HG02759 (cell line): ENCODE measurements around the gene CEMP1.
"Not testable (repeated sequence)": the region's sequence is repeated elsewhere in the genome, so short reads cannot be mapped to it uniquely, and the experiment has no call there.

Experiments used
- ATAC-seq: cut with Tn5 transposase; IDR thresholded peaks from one replicate; pipeline ENCODE4 v1.9.1; 2021; ENCODE audit warnings: mild to moderate bottlenecking, moderate library complexity; ENCODE audit not compliant: unreplicated experiment

The CEMP1 gene

DNA sequence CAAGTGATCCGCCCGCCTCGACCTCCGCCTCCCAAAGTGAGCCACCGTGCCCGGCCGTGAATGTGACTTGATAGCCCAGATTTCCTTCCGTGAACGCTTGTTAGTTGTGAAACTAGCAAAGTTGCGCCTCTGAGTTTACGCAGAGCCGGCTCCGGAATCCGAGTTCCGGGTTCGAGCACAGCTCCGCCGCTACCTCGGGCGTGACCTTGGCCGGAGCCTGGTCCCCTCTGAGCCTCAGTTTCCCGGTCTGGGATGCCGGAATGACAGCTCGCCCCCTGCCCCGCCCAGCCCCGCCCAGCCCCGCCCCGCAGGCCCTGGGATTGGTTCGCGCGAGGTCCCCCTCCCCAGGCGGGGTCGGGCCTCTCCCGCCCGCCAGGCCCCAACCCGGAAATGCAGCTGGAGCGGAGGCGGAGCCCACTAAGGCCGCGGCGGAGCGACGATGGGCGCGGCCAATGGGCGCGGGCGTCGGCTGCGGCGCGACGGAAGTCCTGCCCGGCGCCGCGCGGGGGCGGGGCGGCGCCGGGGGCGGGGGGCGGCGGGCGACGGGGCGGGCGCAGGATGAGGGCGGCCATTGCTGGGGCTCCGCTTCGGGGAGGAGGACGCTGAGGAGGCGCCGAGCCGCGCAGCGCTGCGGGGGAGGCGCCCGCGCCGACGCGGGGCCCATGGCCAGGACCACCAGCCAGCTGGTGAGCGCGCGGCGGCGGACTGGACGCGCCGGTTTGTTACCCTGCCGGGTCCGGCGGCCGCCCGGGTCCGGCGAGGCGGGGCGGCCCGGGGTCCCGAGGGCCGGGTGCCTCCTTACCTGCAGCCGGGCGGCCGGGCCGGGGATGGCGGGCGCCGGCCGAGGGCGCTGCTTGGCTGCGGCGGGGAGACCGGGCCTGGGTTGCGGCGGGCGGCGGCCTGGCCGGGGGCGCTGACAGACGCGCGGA lies 6.5 kb upstream of the CEMP1 start, which contains the start of gene PDPK1:
Gene PDPK1 (plus strand): TSS at position 571 of the 929 bp plus-strand sequence. CDS start 92 bp downstream, at position 663.
- ATAC-seq: peak; percentile 89

GRCh38 chr16:2535625-2536013 lies 4.4 kb upstream of the CEMP1 start:
- no peak for ATAC-seq

- ATAC-seq: not testable (repeated sequence)
These were observed 3.1 kb upstream of the CEMP1 start for GRCh38 chr16:2534335-2534734.

DNA sequence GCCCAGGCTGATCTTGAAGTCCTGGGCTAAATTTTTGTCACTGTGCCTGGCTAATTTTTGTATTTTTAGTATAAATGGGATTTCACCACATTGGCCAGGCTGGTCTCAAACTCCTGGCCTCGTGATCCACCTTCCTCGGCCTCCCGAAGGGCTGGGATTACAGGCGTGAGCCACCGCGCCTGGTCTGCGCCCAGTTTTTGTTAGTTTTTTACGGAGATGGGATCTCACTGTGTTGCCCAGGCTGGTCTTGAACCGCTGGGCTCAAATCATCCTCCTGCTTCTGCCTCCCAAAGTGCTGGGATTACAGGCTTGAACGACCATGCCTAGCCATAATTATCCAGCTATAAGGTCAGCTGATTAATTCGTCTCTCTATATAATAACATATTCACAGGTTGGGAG lies 2.7 kb upstream of the CEMP1 start:
- ATAC-seq: no peak

GRCh38 chr16:2533142-2533755 lies 2.0 kb upstream of the CEMP1 start:
- not testable (repeated sequence) for ATAC-seq

DNA sequence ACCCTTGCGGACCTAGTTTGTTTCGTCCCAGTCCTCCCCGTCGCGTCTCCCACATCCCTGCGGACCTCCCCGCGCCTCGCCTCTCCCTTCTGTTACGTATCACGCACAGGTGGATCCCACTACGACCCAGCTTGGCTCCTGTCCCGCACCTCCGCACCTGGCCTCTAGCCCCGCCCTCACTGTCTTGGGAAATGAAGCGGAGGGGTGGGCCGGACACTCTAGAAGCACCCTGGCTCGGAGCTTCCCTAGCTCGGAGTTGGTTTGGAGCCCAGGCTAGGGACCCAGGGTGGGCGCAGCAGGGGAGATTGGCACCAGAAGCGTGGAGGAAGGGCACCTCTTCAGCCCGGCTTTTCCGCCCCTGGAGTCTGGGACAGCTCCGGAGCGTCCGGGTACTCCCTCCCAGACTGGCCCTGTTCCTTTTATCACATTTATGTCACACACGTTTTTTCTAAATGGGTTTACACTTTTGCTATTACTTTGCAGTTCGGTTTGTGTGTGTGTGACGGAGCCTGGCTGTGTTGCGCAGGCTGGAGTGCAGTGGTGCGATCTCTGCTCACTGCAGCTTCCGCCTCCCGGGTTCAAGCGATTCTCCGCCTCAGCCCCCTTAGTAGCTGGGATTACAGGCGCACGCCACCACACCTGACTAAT lies 1.4 kb upstream of the CEMP1 start:
- ATAC-seq: peak; percentile 8

GRCh38 chr16:2531696-2532493 lies 687 bp upstream of the CEMP1 start:
- peak; percentile 89 for ATAC-seq

DNA sequence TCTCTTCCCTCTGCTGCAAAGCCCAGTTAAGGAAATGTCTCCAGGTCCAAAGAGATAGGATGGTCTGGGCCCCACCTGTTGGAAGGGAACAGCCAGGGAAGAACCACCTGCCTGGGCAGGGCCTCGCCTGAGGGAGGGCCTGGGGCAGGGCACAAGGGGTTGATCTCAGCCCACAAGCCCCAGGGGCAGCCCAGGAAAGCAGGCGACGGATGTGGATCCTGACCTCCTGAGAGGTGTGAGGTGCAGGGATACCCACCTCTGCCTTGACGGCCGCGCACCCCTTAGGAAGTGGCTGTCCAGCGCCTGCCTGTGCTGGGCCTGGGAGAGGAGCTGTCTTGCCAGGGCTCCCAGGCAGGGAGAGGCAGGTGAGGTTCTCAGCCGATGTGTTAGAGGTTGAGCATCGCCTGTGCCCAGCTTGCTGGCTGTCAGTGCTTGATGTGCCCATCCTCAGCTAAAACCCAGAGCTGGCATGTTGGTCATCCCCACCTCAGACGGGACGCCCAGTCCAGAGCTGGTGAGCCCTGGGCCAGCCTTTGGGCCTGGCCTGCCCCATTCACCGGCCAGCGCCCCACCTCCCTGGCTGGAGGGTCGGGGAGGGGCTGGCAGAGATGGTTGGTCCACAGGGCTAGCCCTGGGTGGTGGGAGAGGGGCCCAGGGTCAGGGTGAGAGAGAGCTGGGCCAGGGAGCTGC lies 434 bp downstream of the CEMP1 start:
- ATAC-seq: no peak

DNA sequence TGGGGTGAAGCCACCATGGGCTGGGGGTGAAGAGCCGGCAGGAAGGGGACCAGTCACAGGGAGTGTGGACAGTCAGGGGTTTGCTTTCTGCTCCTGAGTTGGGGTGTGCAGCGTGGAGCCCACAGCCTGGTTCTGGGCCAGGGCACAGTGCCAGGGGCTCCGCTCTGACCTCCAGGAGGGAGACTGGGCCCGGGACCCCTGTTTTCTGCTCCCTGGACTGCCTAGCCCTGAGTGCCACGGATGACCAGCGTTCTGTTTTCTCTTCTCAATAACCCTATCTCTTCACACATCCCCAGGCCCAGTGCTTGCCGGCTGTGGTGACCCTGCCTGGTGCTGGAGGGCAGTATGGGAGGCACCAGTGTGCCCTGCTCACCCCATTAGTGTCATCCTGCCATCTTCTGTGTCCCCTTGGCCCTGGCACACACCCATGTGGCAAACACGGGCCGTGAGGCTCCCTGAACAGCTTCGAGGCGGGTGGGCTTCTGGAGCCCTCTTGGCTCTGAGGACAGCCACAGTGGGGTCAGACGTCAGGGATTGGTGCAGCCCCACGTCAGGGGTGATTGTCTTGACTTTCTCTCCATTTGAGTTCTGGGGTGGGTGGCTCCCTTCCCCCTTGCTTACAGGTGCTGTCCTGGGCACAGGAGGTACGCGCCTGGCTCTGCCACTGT lies 1.1 kb downstream of the CEMP1 start:
- ATAC-seq: no peak

DNA sequence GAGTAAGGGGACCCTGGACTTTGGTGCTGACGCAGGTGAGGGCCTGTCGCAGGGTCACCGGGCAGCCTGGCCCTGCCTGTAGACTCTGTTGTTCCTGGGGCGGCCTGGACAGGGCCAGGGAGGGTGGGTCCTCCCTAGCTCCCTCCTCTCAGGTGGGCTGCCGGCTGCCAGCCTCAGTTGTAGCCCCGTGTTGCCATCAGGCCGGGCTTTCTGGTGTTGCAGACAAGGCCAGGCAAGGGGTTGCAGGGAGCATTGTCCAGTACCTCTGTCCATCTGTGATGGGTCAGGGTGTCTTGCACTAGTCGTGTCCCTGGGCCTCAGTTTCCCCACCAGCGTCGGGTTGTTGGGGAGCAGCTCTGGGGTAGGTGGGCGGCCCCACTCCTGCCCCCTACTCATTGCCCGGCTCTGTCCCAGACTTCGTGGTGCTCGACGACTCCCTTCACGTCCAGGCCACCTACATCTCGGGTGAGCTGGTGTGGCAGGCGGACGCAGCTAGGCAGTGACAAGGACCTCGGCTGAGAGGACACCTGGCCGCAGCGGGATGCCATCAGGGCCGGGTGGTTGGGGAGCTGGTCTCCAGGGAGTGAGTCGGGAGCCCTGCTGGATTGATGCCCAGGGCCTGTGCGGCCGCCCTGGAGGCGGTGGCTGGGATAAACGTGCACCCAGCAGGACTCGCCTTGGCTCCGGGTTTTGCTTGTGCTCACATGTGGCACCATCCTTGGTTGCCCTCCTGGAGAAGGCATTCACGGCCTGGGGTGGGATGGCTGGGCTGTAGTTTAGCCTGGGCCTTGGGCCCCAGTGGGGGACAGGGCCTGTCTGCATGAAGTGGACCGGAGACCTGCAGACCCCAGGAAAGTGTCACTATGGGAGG lies 1.9 kb downstream of the CEMP1 start:
- no peak for ATAC-seq

DNA sequence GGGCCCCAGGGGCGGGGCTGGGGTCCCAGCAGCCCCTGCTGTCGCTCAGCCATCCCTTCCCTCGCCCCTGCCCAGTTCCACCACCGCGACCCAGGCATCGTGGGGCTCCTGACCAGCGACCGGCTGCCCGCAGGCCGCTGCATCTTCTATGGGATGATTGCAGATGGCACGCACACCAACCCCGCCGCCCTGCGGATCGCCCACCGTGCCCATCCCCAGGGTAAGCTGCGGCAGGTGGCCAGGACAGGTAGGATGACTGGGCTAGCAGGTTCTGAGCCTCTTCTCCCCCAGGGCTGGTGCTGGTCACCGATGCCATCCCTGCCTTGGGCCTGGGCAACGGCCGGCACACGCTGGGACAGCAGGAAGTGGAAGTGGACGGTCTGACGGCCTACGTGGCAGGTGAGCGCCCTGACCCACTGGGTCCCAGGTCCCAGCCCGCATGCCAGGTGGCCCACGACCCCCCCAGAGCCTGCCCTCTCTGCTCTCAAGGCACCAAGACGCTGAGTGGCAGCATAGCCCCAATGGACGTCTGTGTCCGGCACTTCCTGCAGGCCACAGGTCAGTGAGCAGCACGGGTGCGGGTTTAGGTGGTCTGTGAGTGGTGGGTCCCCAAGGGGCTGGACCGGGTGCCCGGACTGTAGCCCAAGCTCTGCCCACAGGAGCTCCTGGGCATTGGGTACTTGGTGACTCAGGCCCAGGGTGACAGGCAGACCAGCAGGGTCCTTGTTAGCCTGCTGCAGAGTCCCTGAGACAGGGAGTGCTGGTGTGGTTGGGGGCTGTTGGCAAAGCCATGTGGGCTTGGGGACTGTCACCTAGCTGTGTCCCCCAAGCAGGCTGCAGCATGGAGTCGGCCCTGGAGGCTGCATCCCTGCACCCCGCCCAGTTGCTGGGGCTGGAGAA lies 2.8 kb downstream of the CEMP1 start:
- no peak for ATAC-seq

GRCh38 chr16:2527784-2528100 lies 3.5 kb downstream of the CEMP1 start:
- no peak for ATAC-seq

- no peak for ATAC-seq
These were observed 4.0 kb downstream of the CEMP1 start for GRCh38 chr16:2527071-2527783.

- ATAC-seq: no peak
These were observed 5.1 kb downstream of the CEMP1 start for GRCh38 chr16:2526135-2526534.

GRCh38 chr16:2524339-2524938 lies 6.8 kb downstream of the CEMP1 start:
- ATAC-seq: no peak

DNA sequence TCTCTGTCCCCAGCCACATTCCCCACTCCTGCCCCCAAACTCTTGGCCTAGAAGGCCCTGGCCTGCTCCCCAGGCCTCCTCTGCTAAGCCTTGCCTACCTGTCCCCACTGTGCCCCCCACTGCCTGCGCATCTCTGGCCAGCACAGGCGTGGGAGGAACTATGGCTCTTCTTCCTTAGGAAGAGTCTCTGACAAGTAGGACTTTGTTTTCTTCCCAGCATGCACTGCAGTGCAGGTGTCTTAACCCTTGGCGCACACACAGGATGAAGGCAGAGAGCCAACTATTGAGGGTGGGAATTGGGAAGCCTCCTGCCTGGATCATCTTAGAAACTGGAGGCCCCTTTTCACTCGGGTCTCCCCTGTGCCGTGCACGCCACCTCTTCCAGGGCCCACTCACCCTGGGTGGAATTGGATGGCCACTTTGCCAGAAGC lies 7.4 kb downstream of the CEMP1 start:
- ATAC-seq: no peak
